ENCODE data around the gene MIA3. TPM values are rescaled to one million over a fixed set of nuclear protein-coding genes. Genes with fewer than 3 reads are reported as not detected.

Gene MIA3
- total and polyA plus RNA-seq, 9 of the 15 experiments (the other 6 are each of a cell fraction or from before 2014, with no cell fraction given): 21.6 to 89.4 (median 40.8) TPM

- peak in 2 of 3 experiments; percentile 19 to 87; a peak in 2 of 6 replicates for TF ChIP-seq ZBTB11 (CRISPR knock-in tag; IDR thresholded peaks at IDR 0.05)
- no peak for TF ChIP-seq NCOA4 (IDR thresholded peaks at IDR 0.05; ENCODE audit: partially characterized antibody)
- TF ChIP-seq SAP30 (IDR thresholded peaks at IDR 0.05; ENCODE audit: borderline replicate concordance, insufficient read depth, low read depth, low read length, poor library complexity, severe bottlenecking): peak; percentile 79
- no peak for TF ChIP-seq SPI1 (IDR thresholded peaks at IDR 0.05; ENCODE audit: borderline replicate concordance, low read depth, low read length)
- no peak for TF ChIP-seq ZKSCAN1 (IDR thresholded peaks at IDR 0.05; ENCODE audit: low read depth, low read length)
- no peak for TF ChIP-seq NFE2L1 (tag; IDR thresholded peaks at IDR 0.05; ENCODE audit: borderline replicate concordance, low read depth)
- peak; percentile 7; the same call in 1 of the 2 replicates for TF ChIP-seq ZNF511 (CRISPR knock-in tag; IDR thresholded peaks at IDR 0.05)
- no peak for TF ChIP-seq ARID1B (IDR thresholded peaks at IDR 0.05)
- TF ChIP-seq CAMTA2 (CRISPR knock-in tag; conservative IDR thresholded peaks at IDR 0.05): no peak; the same call in 1 of the 2 replicates
- TF ChIP-seq ZNF589 (CRISPR knock-in tag; IDR thresholded peaks at IDR 0.05; ENCODE audit: low read depth): peak; percentile 31; the same call in 1 of the 2 replicates
- TF ChIP-seq CTBP1 (IDR thresholded peaks at IDR 0.05; ENCODE audit: borderline replicate concordance): no peak; the same call in 1 of the 2 replicates
- TF ChIP-seq ZNF778 (CRISPR knock-in tag; IDR thresholded peaks at IDR 0.05): no peak
- TF ChIP-seq MAFK (IDR thresholded peaks at IDR 0.05; ENCODE audit: low read length): no peak
- TF ChIP-seq HSF4 (CRISPR knock-in tag; IDR thresholded peaks at IDR 0.05; ENCODE audit: borderline replicate concordance): peak; percentile 45; the same call in 1 of the 2 replicates
- peak; percentile 78 for TF ChIP-seq TAF7 (tag; IDR thresholded peaks at IDR 0.05)
- TF ChIP-seq ETS2 (tag; IDR thresholded peaks at IDR 0.05; ENCODE audit: borderline replicate concordance, poor library complexity, severe bottlenecking): no peak
- TF ChIP-seq XRCC5 (IDR thresholded peaks at IDR 0.05; ENCODE audit: low read depth, low read length): no peak
- TF ChIP-seq CBX2 (IDR thresholded peaks at IDR 0.05; ENCODE audit: insufficient read depth, low read length, poor library complexity, severe bottlenecking): no peak
- 0 out of 2 replicates have a peak, but pooled peaks have one; percentile 39 for TF ChIP-seq SREBF1 (IDR thresholded peaks at IDR 0.05; ENCODE audit: borderline replicate concordance, low read depth, low read length)
- peak in 1 of 2 experiments; percentile 10; a peak in 1 of 4 replicates for TF ChIP-seq FOXK2 (conservative IDR thresholded peaks at IDR 0.05 in 1 of 2, IDR thresholded peaks at IDR 0.05 in 1 of 2; ENCODE audit: low read depth in 2 of 2)
- no peak for TF ChIP-seq RFX5 (IDR thresholded peaks at IDR 0.05; ENCODE audit: low read depth, low read length)
Measured at GRCh38 chr1:222712253-222713090, 94.6 kb downstream of the MIA3 start, which contains the start of the genes AIDA and BROX (continued).
